ENCODE data around the gene WFS1.

The WFS1 gene

DNA sequence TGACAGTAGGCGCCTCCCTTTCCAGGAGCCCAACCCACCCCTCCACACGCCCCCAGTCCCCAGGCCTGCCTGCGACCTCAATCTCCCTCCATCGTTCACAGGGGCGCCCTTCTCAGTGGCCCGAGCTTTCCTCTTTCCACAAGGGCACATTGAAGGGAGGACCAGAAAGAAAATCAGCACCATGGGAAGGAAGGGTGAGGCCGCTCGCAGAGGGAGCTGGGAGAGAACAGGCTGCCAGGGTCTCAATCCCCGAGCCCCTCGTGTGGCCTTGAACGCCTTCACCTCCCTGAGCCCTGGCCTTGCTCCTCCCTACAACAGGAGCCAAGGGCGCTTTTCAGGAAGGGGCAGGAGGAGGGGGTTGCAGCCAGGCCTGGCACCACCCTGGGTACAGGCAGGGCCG is 66.5 kb downstream of the WFS1 start:
- in situ Hi-C loops (cut with HindIII; ENCODE audit: low sequenced_read_pairs) = no loop called here

DNA sequence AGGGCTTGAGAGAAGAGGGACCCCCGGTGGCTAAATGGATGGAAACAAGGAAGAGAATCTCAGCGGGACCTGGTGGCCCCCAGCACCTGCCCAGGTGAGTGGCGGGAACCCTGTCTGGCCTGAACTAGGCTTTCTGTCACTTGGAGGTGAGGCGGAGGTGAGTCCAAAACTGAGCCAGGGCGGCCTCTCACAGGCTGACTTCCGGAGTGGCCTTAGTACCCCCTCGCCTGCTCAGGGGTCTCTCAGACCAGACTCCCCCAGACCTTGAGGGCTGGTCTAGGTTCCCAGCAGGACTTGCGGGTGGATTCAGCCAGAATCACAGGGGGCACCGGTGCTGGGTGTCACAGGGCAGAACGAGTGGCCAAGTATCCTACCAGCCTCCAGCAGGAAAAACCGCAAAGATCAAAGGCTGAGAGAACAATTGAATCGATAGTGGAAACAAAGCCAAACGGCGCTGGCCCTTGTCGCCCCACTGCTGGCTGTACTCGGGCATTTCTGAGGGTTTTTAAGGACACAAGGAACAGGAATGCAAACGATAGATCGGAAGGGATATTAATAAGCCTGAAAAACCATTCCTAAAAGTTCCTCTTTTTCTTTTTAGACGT is 67.8 kb downstream of the WFS1 start:
- in situ Hi-C loops (cut with HindIII; ENCODE audit: low sequenced_read_pairs) = no loop called here

- in situ Hi-C loops (cut with HindIII; ENCODE audit: low sequenced_read_pairs) = no loop called here
These were observed 68.7 kb downstream of the WFS1 start for GRCh38 chr4:6338175-6338950.

DNA sequence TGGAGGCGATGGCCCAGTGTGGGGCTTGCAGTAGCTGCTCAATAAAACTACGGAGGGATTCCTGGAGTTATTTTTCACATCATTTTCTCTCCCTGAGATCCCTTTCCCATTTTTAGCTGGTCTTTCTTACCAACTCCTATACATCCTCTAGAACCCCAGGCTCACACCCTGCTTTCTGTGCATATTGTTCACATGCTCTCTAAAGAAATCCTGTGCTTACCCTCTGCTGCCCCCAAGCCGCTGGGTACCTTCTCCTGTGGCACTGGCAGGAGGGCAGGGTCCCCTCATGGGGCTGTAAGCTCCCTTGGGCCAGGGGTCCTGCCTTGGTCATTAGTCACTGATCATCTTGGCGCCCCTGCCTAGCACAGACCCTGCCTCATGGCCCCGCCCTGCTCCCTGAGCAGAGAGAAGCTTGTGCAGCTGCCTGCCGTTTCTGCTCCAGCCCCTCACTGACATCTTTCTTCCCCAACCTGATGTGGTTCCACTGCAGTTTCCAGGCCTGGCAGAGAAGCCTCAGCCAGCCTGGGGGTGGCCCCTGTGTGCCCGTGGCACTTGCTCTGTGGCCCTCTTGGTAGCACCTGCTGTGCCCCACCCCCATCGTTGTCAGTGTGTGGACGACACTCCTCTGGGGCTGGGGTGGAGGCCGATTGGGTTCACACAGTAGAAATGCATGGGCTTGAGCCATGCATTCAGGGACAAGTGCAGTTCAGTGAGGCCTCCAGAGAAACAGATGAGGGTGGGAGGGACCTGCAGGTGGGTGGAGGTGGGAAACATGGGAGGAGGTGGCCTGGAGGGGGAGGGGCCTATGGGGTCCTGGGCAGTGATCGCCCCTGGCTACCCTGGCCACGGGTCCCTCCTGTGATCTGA is 69.5 kb downstream of the WFS1 start:
- in situ Hi-C loops (cut with HindIII; ENCODE audit: low sequenced_read_pairs) = no loop called here

- in situ Hi-C loops (cut with HindIII; ENCODE audit: low sequenced_read_pairs) = no loop called here
These were observed 70.3 kb downstream of the WFS1 start for GRCh38 chr4:6339818-6340445.

- in situ Hi-C loops (cut with HindIII; ENCODE audit: low sequenced_read_pairs) = no loop called here
These were observed 70.9 kb downstream of the WFS1 start for GRCh38 chr4:6340446-6341015.

GRCh38 chr4:6341696-6342095 is 72.0 kb downstream of the WFS1 start:
- in situ Hi-C loops (cut with HindIII; ENCODE audit: low sequenced_read_pairs) = no loop called here

DNA sequence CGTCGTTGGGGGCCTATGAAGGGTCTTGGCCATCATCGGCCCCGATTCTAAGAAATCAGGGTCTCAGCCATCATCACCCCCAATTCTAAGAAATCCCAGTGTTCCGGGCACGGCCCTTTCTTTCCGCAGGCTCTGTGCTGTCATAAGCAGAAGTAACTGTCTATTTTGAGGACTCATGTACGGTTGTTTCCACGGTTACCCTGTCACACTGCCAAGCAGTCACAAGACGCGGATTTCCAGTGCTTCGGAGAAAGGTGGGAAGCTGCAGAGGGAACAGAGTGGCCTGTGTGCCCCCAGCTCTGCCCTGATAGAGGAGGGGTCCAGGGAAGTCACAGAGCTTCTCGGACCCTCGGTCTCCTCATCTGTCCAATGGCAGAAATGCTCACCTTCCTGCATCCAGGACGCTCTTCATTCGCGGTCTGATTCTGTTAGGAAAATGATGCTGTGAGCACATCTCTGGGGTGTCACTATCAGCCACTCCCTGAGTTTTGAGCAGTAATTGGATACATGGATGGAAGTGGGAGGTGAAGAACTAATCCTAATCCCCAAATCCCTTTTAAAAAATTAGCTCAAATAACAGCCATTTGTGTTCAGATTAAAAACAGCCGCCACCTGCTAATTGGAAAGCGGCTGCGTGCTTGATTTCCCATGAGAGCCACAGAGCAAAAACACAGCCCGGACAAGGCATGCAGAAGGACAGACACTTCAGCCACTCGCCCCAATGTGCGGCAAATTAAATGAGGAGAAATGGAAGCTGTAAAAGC is 73.1 kb downstream of the WFS1 start:
- in situ Hi-C loops (cut with HindIII; ENCODE audit: low sequenced_read_pairs) = no loop called here

GRCh38 chr4:6343939-6344408 is 74.3 kb downstream of the WFS1 start:
- in situ Hi-C loops (cut with HindIII; ENCODE audit: low sequenced_read_pairs) = no loop called here

DNA sequence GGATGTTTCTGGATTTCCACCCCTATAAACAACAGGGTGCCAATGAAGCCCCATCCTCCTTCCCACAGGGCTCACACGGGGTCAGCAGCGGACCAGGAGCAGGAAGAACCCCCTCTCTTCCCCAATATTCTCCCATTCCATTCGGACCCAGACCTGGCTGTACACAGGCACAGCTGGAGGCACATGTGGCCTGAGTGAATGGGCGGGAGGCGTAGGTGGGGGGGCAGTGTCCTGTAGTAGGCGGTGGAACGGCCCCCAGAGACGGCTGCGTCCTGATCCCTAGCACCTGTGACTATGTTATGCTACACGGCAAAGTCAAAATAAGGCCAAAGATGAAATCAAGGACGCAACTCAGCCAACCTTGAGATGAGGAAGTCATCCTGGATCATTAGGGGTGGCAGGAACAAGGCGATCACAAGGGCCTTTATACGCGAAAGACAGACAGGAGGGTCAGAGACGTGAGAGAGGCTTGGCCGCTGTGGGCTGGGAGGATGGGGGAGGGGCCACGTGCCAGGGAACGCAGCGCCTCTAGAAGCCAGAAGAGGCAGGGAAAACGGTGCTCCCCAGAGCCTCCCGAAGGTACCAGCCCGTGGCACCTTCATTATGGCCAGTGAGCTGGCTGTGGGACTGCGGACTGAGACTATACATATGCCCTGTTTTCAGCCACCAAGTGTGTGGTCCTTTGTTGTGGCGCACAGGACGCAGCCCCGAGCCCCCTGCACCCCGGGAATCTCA is 75.6 kb downstream of the WFS1 start:
- in situ Hi-C loops (cut with HindIII; ENCODE audit: low sequenced_read_pairs) = no loop called here

- in situ Hi-C loops (cut with HindIII; ENCODE audit: low sequenced_read_pairs) = no loop called here
These were observed 76.2 kb downstream of the WFS1 start for GRCh38 chr4:6345866-6346265.

DNA sequence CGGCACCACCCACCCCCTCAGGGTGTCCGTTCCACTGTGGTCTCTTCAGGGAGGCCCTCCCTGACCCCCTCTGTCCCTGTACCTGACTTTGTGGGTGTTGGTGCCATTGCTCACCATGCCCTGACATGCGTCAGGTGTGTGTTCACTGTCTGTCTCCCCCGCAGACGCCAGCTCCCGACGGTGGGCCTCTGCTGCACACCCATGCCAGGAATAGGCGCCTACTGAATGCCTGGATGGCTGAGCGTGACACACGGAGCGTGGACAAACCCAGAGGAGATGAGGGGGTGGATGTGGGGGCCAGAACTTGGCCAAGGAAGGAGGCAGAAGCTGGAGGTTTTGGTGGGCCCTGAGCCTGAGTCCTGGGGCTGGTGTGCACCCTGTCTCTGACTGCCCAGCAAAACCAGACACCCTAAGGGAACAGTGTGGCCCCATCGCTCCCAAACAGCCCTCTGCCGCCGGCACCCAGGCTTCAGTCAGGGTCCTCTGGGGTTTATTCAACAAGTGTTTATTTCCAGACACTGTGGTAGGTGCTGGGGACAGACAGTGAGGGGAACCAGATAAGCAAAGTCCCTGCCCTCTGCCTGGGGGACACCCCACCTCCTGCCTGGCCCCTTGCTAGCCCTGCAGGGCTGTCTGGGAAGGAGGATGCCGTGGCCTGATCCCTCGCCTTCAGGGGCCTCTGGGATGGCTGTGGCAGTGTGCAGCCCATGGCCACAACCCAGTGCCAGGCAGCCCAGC is 76.9 kb downstream of the WFS1 start:
- in situ Hi-C loops (cut with HindIII; ENCODE audit: low sequenced_read_pairs) = no loop called here

GRCh38 chr4:6347511-6348045 is 77.9 kb downstream of the WFS1 start:
- in situ Hi-C loops (cut with HindIII; ENCODE audit: low sequenced_read_pairs) = no loop called here

- in situ Hi-C loops (cut with HindIII; ENCODE audit: low sequenced_read_pairs) = no loop called here
These were observed 78.8 kb downstream of the WFS1 start for GRCh38 chr4:6348408-6348807.

- in situ Hi-C loops (cut with HindIII; ENCODE audit: low sequenced_read_pairs) = no loop called here
These were observed 80.4 kb downstream of the WFS1 start for GRCh38 chr4:6349896-6350603.

GRCh38 chr4:6350646-6351045 is 81.0 kb downstream of the WFS1 start:
- in situ Hi-C loops (cut with HindIII; ENCODE audit: low sequenced_read_pairs) = no loop called here

DNA sequence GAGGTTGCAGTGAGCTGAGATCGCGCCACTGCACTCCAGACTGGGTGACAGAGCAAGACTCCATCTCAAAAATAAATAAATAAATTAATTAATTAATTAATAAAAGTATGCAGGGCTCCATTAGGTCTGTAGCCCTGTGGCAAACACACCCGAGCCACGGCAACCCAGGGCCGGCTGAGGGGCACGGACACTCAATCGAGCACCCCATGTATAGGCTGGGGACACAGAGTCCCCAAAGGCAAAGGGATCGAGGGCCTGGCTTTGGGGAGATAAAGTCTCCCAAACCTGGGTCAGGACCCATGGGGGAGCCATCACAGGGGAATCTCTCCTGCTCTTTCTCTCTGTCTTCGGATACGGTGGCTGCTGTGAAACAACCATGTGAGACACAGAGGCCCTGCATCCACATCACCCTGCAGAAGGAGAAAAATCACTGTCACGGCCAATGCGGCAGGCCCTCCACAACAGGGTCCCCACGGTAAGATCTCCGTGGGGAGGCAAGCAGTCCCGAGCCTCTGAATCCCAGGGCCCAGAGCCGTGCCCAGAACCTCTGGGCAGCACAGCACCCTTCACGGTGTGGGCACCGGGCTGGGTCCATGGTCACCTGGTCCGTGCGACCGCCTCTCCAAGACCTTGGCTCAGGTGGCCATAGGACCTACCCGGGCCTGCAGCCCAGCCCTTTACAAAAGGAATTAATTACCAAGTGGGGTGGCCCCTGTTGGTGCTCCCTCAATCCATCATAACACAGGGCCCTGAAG is 81.8 kb downstream of the WFS1 start:
- in situ Hi-C loops (cut with HindIII; ENCODE audit: low sequenced_read_pairs) = no loop called here

All from DLD1 (cell line).